ENCODE results near the gene MEIS1. TPM values are rescaled to one million over a fixed set of nuclear protein-coding genes. Genes with fewer than 3 reads are reported as not detected.
A peak's percentile ranks its signal among the peaks of the same experiment; 100 is the strongest.

Gene MEIS1
- total and polyA plus RNA-seq, 2 experiments from 2014 or later: 0.16 to 0.28 TPM

GRCh38 chr2:66530651-66531050, 95.7 kb downstream of the MEIS1 start:
- no peaks in the 10 kb centered on the region for H3K36me3 Mint-ChIP-seq (ENCODE audit: low read depth)
- H3K4me2 ChIP-seq: no peak overlapping the region
- H3K4me3 ChIP-seq: no peak overlapping the region
- peaks cover 16% of the 10 kb centered on the region for H3K4me1 ChIP-seq (ENCODE audit: insufficient read depth)
- H3K36me3 ChIP-seq (ENCODE audit: insufficient read depth): no peaks in the 10 kb centered on the region
- no peaks in the 10 kb centered on the region for H3K9me3 Mint-ChIP-seq
- peaks cover 2% of the 10 kb centered on the region for H3K27me3 Mint-ChIP-seq (ENCODE audit: insufficient read depth, low read depth, poor library complexity)
- H4K20me1 ChIP-seq (replicated peaks; ENCODE audit: insufficient read depth): no peaks in the 10 kb centered on the region
- TF ChIP-seq ZNF331 (CRISPR knock-in tag; IDR thresholded peaks at IDR 0.05; ENCODE audit: low read depth): no peak
- H3F3A ChIP-seq (replicated peaks; ENCODE audit: low read depth): no peaks in the 10 kb centered on the region
- no peaks in the 10 kb centered on the region for H3K27me3 ChIP-seq (ENCODE audit: insufficient read depth)
- DNase-seq (ENCODE audit: low spot score) (no peak), ATAC-seq (no peak)
- H3K9me2 ChIP-seq (ENCODE audit: insufficient read depth): no peaks in the 10 kb centered on the region
- no peak overlapping the region for H3K27ac ChIP-seq (ENCODE audit: low read depth)
- H3K4me1 Mint-ChIP-seq: peaks cover 11% of the 10 kb centered on the region; the same call in 2 of the 3 replicates
- H3K79me2 ChIP-seq (replicated peaks; ENCODE audit: insufficient read depth): no peaks in the 10 kb centered on the region
- no peak overlapping the region for H3K4me3 Mint-ChIP-seq
- H3K27ac Mint-ChIP-seq: no peak overlapping the region
- no peak overlapping the region for H2AFZ ChIP-seq

- Mint-ChIP-seq H3K36me3 (ENCODE audit: low read depth) (no peaks in the 10 kb centered on the region), H3K4me3 (no peak overlapping the region), H3K9me3 (no peaks in the 10 kb centered on the region), H3K27ac (no peak overlapping the region), H3K27me3 (ENCODE audit: insufficient read depth, low read depth, poor library complexity) (peaks cover 2% of the 10 kb centered on the region), H3K4me1 (peaks cover 9% of the 10 kb centered on the region; the same call in 2 of the 3 replicates)
- H3K79me2 ChIP-seq (replicated peaks; ENCODE audit: insufficient read depth): no peaks in the 10 kb centered on the region
- H4K20me1 ChIP-seq (replicated peaks; ENCODE audit: insufficient read depth): no peaks in the 10 kb centered on the region
- ATAC-seq: no peak
- no peaks in the 10 kb centered on the region for H3F3A ChIP-seq (replicated peaks; ENCODE audit: low read depth)
- H3K27ac ChIP-seq (ENCODE audit: low read depth): no peak overlapping the region
- no peaks in the 10 kb centered on the region for H3K36me3 ChIP-seq (ENCODE audit: insufficient read depth)
- H3K27me3 ChIP-seq (ENCODE audit: insufficient read depth): no peaks in the 10 kb centered on the region
- no peak overlapping the region for H2AFZ ChIP-seq
- H3K4me2 ChIP-seq: no peak overlapping the region
- no peaks in the 10 kb centered on the region for H3K9me2 ChIP-seq (ENCODE audit: insufficient read depth)
- H3K4me3 ChIP-seq: no peak overlapping the region
- no peak for DNase-seq (ENCODE audit: low spot score)
- H3K4me1 ChIP-seq (ENCODE audit: insufficient read depth): peaks cover 16% of the 10 kb centered on the region
- TF ChIP-seq ZNF331 (CRISPR knock-in tag; IDR thresholded peaks at IDR 0.05; ENCODE audit: low read depth) (no peak), JUNB (IDR thresholded peaks at IDR 0.05; ENCODE audit: unreplicated experiment) (no peak), EZH2phosphoT487 (IDR thresholded peaks at IDR 0.05; ENCODE audit: unreplicated experiment) (no peak)
These were observed 96.2 kb downstream of the MEIS1 start for GRCh38 chr2:66531155-66531554.

DNA sequence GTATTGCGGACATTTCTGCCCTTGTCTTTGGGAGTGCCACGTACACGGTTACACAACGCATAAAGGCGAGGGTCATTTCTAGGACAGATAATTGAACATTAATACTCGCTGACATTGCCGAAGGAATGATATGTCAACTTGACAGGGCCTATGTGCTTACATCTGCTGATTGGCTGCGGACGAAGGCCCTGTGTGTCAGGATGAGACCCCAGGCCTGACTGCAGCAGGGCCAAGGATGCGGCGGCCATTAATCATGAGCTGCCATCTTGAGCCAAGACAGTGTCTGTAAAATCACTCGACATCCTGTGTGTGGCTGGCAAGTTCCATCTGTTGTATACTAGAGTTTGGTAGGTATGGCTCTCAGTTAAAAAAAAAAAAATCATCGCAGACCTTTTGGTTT, 96.6 kb downstream of the MEIS1 start:
- H3K27me3 Mint-ChIP-seq (ENCODE audit: insufficient read depth, low read depth, poor library complexity): peaks cover 2% of the 10 kb centered on the region
- TF ChIP-seq, protein P1, sequence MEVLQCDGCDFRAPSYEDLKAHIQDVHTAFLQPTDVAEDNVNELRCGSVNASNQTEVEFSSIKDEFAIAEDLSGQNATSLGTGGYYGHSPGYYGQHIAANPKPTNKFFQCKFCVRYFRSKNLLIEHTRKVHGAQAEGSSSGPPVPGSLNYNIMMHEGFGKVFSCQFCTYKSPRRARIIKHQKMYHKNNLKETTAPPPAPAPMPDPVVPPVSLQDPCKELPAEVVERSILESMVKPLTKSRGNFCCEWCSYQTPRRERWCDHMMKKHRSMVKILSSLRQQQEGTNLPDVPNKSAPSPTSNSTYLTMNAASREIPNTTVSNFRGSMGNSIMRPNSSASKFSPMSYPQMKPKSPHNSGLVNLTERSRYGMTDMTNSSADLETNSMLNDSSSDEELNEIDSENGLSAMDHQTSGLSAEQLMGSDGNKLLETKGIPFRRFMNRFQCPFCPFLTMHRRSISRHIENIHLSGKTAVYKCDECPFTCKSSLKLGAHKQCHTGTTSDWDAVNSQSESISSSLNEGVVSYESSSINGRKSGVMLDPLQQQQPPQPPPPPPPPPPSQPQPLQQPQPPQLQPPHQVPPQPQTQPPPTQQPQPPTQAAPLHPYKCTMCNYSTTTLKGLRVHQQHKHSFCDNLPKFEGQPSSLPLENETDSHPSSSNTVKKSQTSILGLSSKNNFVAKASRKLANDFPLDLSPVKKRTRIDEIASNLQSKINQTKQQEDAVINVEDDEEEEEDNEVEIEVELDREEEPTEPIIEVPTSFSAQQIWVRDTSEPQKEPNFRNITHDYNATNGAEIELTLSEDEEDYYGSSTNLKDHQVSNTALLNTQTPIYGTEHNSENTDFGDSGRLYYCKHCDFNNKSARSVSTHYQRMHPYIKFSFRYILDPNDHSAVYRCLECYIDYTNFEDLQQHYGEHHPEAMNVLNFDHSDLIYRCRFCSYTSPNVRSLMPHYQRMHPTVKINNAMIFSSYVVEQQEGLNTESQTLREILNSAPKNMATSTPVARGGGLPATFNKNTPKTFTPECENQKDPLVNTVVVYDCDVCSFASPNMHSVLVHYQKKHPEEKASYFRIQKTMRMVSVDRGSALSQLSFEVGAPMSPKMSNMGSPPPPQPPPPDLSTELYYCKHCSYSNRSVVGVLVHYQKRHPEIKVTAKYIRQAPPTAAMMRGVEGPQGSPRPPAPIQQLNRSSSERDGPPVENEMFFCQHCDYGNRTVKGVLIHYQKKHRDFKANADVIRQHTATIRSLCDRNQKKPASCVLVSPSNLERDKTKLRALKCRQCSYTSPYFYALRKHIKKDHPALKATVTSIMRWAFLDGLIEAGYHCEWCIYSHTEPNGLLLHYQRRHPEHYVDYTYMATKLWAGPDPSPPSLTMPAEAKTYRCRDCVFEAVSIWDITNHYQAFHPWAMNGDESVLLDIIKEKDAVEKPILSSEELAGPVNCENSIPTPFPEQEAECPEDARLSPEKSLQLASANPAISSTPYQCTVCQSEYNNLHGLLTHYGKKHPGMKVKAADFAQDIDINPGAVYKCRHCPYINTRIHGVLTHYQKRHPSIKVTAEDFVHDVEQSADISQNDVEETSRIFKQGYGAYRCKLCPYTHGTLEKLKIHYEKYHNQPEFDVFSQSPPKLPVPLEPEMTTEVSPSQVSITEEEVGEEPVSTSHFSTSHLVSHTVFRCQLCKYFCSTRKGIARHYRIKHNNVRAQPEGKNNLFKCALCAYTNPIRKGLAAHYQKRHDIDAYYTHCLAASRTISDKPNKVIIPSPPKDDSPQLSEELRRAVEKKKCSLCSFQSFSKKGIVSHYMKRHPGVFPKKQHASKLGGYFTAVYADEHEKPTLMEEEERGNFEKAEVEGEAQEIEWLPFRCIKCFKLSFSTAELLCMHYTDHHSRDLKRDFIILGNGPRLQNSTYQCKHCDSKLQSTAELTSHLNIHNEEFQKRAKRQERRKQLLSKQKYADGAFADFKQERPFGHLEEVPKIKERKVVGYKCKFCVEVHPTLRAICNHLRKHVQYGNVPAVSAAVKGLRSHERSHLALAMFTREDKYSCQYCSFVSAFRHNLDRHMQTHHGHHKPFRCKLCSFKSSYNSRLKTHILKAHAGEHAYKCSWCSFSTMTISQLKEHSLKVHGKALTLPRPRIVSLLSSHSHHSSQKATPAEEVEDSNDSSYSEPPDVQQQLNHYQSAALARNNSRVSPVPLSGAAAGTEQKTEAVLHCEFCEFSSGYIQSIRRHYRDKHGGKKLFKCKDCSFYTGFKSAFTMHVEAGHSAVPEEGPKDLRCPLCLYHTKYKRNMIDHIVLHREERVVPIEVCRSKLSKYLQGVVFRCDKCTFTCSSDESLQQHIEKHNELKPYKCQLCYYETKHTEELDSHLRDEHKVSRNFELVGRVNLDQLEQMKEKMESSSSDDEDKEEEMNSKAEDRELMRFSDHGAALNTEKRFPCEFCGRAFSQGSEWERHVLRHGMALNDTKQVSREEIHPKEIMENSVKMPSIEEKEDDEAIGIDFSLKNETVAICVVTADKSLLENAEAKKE (CRISPR knock-in tag; IDR thresholded peaks at IDR 0.05): no peak
- no peak for TF ChIP-seq STAT1 (IDR thresholded peaks at IDR 0.05; ENCODE audit: unreplicated experiment)
- no peak for TF ChIP-seq ZNF114 (CRISPR knock-in tag; IDR thresholded peaks at IDR 0.05)
- TF ChIP-seq ETS1 (IDR thresholded peaks at IDR 0.05): no peak
- TF ChIP-seq CREB1 (CRISPR knock-in tag; IDR thresholded peaks at IDR 0.05; ENCODE audit: low read depth): no peak
- no peak for TF ChIP-seq ZNF331 (CRISPR knock-in tag; IDR thresholded peaks at IDR 0.05; ENCODE audit: low read depth)

More for the DNA sequence above, 96.6 kb downstream of the MEIS1 start:
- Histone ChIP-seq H3K4me2 (no peak overlapping the region), H2AFZ (peak overlapping the region; percentile 5; the same call in 1 of the 2 replicates), H3K27ac (ENCODE audit: low read depth) (no peak overlapping the region), H3K9me2 (ENCODE audit: insufficient read depth) (no peaks in the 10 kb centered on the region), H4K20me1 (replicated peaks; ENCODE audit: insufficient read depth) (no peaks in the 10 kb centered on the region), H3K4me3 (no peak overlapping the region), H3F3A (replicated peaks; ENCODE audit: low read depth) (no peaks in the 10 kb centered on the region), H3K4me1 (ENCODE audit: insufficient read depth) (peaks cover 16% of the 10 kb centered on the region), H3K79me2 (replicated peaks; ENCODE audit: insufficient read depth) (no peaks in the 10 kb centered on the region), H3K36me3 (ENCODE audit: insufficient read depth) (no peaks in the 10 kb centered on the region), H3K27me3 (ENCODE audit: insufficient read depth) (no peaks in the 10 kb centered on the region)
- Mint-ChIP-seq H3K4me3 (no peak overlapping the region), H3K36me3 (ENCODE audit: low read depth) (no peaks in the 10 kb centered on the region), H3K27ac (no peak overlapping the region), H3K4me1 (peaks cover 11% of the 10 kb centered on the region), H3K9me3 (no peaks in the 10 kb centered on the region)
- DNase-seq (ENCODE audit: low spot score) (no peak), ATAC-seq (no peak)
